Right cardiac atrium (tissue), 5 donors: Measurements from ENCODE around the gene CYGB. TPM values are rescaled to one million over a fixed set of nuclear protein-coding genes. Genes with fewer than 3 reads are reported as not detected.

Experiments
- ATAC-seq, 2 donors: fragments of 200-7000 bp; cut with Tn5 transposase; one replicate each; pipeline versions ENCODE4 v1.8.0 to v1.9.1; 2020; ENCODE audit warnings: moderate library complexity in 2 of 2, mild to moderate bottlenecking in 1 of 2
- DNase-seq, 3 donors: peaks; one replicate each; pipeline ENCODE4 v3.0.0-alpha.2; 2020
- H3K27ac ChIP-seq: one replicate; pipeline ENCODE4 v1.5.1; 2013; ENCODE audit warnings: mild to moderate bottlenecking, low read length, control low read depth, moderate library complexity
- H3K27me3 ChIP-seq: one replicate; pipeline ENCODE4 v1.6.1; 2013; ENCODE audit not compliant: control insufficient read depth, insufficient read depth
- H3K4me1 ChIP-seq: one replicate; pipeline ENCODE4 v1.6.1; 2013; ENCODE audit warnings: low read length; ENCODE audit not compliant: control insufficient read depth, insufficient read depth
- H3K4me3 ChIP-seq: one replicate; pipeline ENCODE4 v1.5.1; 2013; ENCODE audit warnings: low read length, control low read depth
- H3K9me3 ChIP-seq: one replicate; pipeline ENCODE4 v1.6.1; 2013; ENCODE audit warnings: low read length; ENCODE audit not compliant: control insufficient read depth
- WGBS: extraction: QIAGEN DNeasy Blood & Tissue Kit; methylation state at CpG from one replicate; pipeline ENCODE4 v1.1.7; 2013; 5-methylcytosine and 5-hydroxymethylcytosine counted together
- intact Hi-C, 4 donors: fragments of 100-400 bp; cut with DNase I; formaldehyde crosslinking; loops; one replicate each; pipeline versions ENCODE4 v1.11.0 to v1.14.0; 2022 to 2023
- polyA plus RNA-seq: library from polyadenylated mRNA; stranded (reverse); fragments of 200-250 nt; gene quantifications from one replicate; pipeline ENCODE4 v1.2.3, GENCODE V29; 2013
- total RNA-seq, 4 donors: library from RNA; stranded (reverse); fragmentation: NEBNext Ultra II Directional; extraction: Animal tissue kit (Norgen Biotek cat#: 25700); gene quantifications; one replicate each; pipeline ENCODE4 v1.2.1, GENCODE V29; 2021
- donor health status: healthy with polysubstance abuse.
- donor health status: DM: no; HTN: yes; CAD: no.
- donor health status: DM: no; HTN: no; CAD: no.
- donor health status: DM: no; HTN: yes; CAD: no; lungs with severe emphysema.
- donor health status: DM: yes; HTN: yes; CAD: no.

Gene CYGB
- total and polyA plus RNA-seq, 5 donors: 46.6 to 83.9 (median 65.5) TPM

DNA sequence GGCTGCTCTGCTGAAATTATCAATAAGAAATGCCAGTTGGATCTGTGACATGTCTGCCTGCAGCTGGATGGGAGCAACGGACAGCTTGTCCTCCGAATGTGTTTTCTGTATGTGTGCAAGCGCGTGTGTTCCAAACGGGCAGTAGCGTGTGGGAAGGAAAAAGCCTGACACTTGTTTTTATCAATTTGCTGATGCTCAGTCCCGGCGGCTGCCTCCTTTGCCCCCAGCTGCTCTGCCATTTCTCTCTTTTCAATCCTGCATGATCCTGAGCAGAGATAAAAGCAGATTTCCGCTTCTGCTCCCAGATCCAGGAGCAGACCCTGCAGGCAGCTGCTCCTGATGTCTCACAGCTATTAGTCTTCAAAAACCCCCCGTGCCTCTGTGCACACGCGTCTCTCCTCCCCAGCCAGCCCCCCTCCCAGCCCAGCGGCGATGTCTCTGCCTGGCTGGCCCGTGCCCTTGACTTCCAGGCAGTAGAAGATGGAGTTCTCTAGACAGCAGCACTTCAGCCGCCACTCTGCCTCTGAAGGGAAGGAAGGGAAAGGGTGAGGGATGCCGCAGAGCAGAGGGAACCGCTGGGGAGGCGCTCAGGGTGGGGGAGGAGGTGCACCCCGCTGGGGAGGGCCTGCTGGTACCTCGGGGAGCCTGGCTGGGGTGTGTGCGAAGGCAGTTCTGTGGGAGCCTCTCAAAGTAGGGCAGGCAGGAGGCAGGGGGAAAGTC lies 6.5 kb upstream of the CYGB start:
- DNase-seq (peak in 1 of 3 donors; percentile 70), ATAC-seq (peak in 1 of 2 donors; percentile 5)
- H3K27me3 ChIP-seq: no peaks in the 10 kb centered on the region
- intact Hi-C loops: no loop called here
- peaks cover 31% of the 10 kb centered on the region for H3K4me1 ChIP-seq
- no peaks in the 10 kb centered on the region for H3K9me3 ChIP-seq
- 12% methylated on average over 22 of the region's 22 CpGs for WGBS
- H3K4me3 ChIP-seq: no peak overlapping the region
- H3K27ac ChIP-seq: peak overlapping the region; percentile 86

DNA sequence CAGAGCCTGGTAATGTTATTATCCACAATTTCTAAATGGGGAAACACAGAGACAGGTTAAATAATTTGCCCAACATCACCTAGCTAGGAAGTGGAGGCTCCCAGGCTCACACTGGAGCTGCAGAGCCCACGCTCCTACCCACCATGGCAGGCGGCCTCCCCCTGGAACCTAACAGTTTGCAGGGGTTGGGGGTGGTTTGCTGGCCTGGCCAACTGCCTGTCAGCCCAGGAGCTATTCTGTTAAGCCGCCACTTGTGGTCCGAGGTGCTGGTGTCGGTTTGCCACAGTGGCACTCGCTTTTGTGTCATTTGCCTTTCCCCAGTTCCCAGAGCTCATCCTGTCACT lies 5.9 kb upstream of the CYGB start:
- no peak overlapping the region for H3K4me3 ChIP-seq
- intact Hi-C loops: no loop called here
- H3K9me3 ChIP-seq: no peaks in the 10 kb centered on the region
- peak overlapping the region; percentile 86 for H3K27ac ChIP-seq
- H3K4me1 ChIP-seq: peaks cover 31% of the 10 kb centered on the region
- ATAC-seq (no peak), DNase-seq (no peak)
- no peaks in the 10 kb centered on the region for H3K27me3 ChIP-seq
- 42% methylated on average over 6 of the region's 6 CpGs for WGBS

DNA sequence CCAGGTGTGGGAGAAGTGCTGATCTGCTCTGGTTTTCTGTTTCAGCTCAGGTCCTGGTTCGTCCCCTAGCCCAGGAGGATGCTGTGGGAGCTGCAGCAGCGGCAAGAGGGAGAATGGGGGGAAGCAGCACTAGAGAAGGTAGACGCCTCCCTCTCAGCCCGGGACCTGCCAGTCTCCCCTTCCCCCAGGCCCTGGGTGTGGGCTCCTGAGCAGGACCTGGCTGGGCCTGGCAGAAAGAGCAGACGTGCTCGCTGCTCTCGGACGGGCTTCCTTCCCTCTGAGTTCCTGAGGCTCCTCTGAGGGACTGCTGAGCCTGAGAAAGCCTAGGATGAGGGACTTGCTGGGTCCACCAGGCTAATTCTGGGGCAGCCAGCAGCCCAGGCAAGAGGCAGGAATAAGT lies 5.5 kb upstream of the CYGB start:
- DNase-seq (no peak), ATAC-seq (no peak)
- Histone ChIP-seq H3K27ac (peak overlapping the region; percentile 86), H3K9me3 (no peaks in the 10 kb centered on the region), H3K27me3 (no peaks in the 10 kb centered on the region), H3K4me1 (peaks cover 31% of the 10 kb centered on the region), H3K4me3 (no peak overlapping the region)
- WGBS: 64% methylated on average over 8 of the region's 8 CpGs
- intact Hi-C loops: no loop called here

DNA sequence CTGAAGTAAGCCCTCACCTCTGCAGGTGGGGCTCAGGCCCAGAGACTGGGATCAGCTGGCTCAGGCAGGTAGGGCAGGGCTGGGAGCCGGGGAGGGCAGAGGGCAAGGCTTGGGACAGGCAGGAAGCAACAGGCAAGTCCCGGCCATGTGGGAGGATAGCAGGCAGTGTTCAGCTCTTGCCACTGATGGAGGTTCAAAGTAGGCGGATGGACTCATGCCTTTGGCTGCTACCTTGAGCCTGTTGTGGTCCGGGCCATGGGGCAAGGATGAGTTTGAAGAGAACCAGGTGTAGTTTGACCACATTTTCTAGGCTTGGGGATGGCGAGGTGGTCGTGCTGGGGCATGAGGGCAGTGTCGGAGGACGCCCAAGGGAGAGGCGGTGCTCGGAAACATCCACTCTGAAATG lies 5.1 kb upstream of the CYGB start:
- WGBS: 84% methylated on average over 10 of the region's 10 CpGs
- Histone ChIP-seq H3K4me3 (no peak overlapping the region), H3K27ac (no peak overlapping the region), H3K4me1 (peaks cover 31% of the 10 kb centered on the region), H3K9me3 (no peaks in the 10 kb centered on the region), H3K27me3 (no peaks in the 10 kb centered on the region)
- DNase-seq (peak in 1 of 3 donors; percentile 48), ATAC-seq (no peak)
- intact Hi-C loops: no loop called here

DNA sequence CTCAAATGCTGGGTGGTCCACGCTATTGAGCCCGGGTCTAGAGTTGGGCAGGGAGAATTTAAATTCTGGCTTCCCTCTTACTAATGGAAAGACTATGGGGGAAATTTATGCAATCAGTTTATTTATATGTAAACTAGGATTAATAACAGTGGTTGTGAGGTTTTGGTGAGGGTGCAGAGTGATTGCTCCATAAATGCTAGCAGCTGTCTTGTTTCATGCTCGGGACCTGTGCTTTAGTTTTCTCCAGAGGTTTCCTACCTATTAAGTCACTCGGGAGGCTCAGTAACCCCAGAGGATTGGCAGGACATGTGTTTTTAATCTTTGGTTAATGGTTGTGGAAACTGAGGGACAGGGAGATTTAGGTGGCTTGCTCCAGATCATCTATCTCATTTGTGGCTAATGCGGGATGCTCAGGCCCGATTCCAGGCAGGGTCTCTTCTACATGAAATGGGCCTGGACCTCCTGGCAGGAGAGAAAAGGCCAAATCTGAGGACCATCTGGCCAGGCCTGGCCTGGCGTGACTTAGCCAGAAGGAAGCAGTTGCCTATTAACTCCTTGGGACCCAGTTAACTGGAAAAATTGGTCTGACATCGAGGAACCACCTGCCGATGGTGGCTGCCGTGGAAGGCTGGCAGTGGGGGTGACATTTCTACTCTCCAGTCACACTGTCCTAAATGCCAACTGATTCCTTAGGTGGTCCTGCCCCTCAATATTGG lies 4.4 kb upstream of the CYGB start:
- intact Hi-C loops: no loop called here
- H3K4me1 ChIP-seq: peaks cover 28% of the 10 kb centered on the region
- 79% methylated on average over 10 of the region's 10 CpGs for WGBS

DNA sequence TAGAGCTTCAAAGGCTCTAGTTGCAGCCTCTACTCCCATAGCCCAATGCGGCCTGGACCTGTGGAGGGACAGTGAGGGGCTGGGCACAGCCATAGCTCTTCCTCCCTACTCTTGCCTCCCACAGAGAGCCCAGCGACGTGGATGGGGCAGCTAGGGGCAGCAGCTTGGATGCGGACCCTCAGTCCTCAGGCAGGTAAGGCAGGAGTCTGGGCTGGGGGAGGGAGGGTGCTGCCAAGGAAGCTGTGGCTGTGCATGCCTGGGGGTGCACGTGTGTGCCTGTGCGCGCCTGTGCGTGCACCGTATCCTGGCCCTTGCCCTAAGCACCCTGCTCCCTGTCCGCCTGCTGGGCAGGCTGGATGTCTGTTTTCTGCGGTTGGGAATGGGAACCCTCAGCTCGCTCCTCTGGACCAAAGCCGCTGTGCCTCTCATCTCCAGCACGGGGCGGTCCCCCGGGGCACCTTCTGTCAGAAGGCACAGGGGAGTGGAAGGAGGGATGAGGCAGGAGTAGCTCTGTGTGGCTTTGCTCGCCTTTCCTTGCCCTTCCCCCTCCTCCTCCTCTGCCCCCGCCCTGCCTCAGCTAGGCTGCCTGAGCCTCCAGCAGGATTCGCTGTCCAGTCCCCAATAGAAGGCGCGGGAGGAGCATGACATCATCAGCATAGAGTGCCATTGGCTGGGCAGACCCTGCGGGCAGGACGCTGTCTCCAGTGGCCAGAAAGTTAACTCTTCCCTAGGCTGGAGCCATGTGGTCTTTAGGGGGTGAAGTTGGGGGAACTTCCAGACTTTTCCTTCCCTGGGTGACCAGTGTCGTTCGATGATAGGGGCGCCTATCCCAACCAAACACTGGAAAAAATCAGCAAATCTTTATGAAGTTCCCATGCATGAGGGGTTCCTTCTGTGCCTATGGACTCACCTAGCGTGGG lies 3.1 kb upstream of the CYGB start:
- Histone ChIP-seq H3K9me3 (no peaks in the 10 kb centered on the region), H3K4me3 (peak overlapping the region; percentile 39), H3K27ac (peak overlapping the region; percentile 79), H3K4me1 (peaks cover 23% of the 10 kb centered on the region), H3K27me3 (no peaks in the 10 kb centered on the region)
- intact Hi-C loops: no loop called here
- ATAC-seq (peak; percentile 92 to 94), DNase-seq (peak; percentile 96 to 97 (median 96))
- 5% methylated on average over 27 of the region's 27 CpGs for WGBS

More for the DNA sequence above, 4.4 kb upstream of the CYGB start:
- Histone ChIP-seq H3K27ac (no peak overlapping the region), H3K9me3 (no peaks in the 10 kb centered on the region), H3K27me3 (no peaks in the 10 kb centered on the region), H3K4me3 (no peak overlapping the region)
- no peak for ATAC-seq
- peak in 1 of 3 donors; percentile 9 for DNase-seq

DNA sequence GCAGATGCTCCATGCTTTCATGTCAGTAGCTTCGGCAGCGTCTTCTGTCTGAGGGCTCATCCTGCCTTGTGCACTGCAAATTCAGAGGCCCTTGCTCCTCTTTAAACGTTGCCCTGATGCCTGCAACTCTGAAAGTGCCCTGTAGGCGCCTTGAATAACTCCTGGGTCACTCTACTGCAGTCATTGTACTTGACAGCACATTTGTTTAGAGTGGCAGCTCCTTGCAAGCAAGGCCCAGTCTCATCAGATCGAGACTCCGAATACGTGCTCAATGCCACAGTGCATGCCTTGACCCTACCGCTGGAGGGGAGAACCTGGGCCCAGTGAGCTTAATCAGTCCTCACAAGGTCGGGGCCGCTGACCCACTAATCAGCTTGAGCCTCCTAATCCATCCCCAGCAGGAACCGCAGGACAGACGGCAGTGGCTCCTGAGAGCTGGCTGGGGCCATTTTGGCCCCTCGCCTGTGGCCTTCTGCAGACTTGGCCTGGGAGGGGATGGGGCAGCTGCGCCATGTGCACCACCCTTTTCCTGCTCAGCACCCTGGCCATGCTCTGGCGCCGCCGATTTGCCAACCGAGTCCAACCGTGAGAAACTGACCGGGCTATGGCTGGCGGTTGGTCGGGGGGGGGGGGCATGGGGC lies 2.2 kb upstream of the CYGB start, which contains the start of gene PRCD:
TSS of gene PRCD (plus strand) at position 414 of the 641 bp plus-strand sequence. CDS start at position 512, 98 bp downstream.
- 70% methylated on average over 22 of the region's 22 CpGs for WGBS
- intact Hi-C loops: no loop called here
- peaks cover 17% of the 10 kb centered on the region for H3K4me1 ChIP-seq

DNA sequence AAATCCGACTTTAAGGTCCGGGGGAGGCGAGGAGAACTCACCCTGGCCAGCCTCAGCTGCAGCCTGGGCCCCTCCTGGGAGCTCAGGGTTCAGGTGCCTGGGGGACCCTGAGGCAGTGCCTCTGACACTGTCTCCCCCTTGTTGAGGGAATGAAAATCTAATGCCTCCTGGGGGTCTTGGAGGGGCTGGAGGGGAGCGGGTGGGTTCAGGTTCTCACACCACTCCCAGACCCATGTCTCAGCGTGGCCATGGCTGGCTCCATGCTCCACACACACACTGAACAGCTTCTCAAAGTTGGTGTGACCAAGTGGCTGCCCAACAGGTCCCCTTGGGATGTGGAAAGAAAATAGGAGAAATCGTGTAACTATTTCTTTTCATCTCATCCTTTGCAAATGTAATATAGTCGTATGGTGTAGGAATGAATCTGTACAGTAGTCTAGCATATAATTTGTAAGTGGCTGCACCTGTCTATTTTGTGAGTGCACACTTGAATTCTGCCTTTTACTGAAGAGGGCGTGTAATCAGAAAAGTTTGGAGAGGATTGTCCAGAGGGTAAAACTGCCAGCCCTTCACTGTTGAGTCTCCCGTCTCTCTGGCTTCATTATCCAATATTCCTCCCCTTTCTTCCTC lies 1.5 kb upstream of the CYGB start:
- DNase-seq (peak in 2 of 3 donors; percentile 50 to 56), ATAC-seq (no peak)
- Histone ChIP-seq H3K27ac (peak overlapping the region; percentile 37), H3K4me3 (no peak overlapping the region), H3K27me3 (no peaks in the 10 kb centered on the region), H3K9me3 (no peaks in the 10 kb centered on the region), H3K4me1 (peaks cover 10% of the 10 kb centered on the region)
- 73% methylated on average over 9 of the region's 9 CpGs for WGBS
- intact Hi-C loops: no loop called here

More for the DNA sequence above, 2.2 kb upstream of the CYGB start, which contains the start of gene PRCD:
- ATAC-seq (no peak), DNase-seq (peak; percentile 25 to 70 (median 63))
- peak within 1 kb of the TSS; percentile 39 for H3K4me3 ChIP-seq
- no peaks in the 10 kb centered on the region for H3K27me3 ChIP-seq
- H3K9me3 ChIP-seq: no peaks in the 10 kb centered on the region
- peak within 1 kb of the TSS; percentile 79 for H3K27ac ChIP-seq

DNA sequence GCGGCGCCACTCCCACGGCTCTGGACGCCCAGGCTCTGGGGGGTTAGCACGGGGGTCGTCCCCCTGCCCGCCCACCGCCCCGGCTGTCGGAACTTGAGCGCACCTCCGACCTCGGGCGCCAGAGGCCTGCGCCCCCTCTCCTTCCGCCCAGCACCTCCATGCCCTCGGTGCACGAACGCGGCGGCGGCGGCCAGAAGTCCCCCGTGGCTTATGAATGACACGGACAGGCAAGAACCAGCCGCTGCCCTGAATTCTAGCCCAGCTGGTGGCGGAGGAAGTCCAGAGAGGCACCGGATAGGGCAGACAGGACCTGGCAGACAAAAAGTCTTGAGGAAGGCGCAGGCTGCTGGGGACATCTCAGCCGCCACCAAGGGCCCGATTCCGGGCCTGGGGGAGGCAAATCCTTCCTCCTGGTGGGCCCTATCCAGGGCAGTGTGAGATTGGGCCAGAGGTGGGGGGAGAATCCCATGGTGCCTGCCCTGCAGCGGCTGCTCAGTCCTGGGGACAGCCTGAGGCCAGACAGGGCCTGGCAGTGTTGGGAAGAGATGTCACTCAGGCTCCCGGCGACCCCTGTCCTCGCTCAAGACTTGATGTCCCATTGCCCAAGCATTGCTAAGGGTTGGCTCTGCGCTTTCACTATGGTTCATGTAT lies 897 bp upstream of the CYGB start:
- peak; percentile 48 to 77 (median 75) for DNase-seq
- Histone ChIP-seq H3K9me3 (no peaks in the 10 kb centered on the region), H3K27ac (peak overlapping the region; percentile 68), H3K4me3 (peak overlapping the region; percentile 70), H3K27me3 (no peaks in the 10 kb centered on the region), H3K4me1 (peaks cover 4% of the 10 kb centered on the region)
- no peak for ATAC-seq
- intact Hi-C loops: no loop called here
- 22% methylated on average over 37 of the region's 37 CpGs for whole genome bisulfite sequencing

DNA sequence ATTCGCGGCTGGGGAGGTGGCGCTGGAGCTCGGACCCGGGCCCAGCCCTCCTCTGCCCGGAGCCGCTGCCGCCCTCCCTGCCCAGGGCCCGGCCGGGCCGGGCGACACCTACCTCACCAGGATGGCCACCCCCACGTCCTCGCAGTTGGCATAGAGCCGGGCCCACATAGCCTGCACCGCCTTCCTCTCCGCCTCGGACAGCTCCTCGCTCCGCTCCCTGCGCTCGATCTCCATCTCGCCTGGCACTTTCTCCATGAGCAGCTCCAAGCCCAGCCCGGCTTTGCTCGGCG lies 276 bp downstream of the CYGB start:
- 6% methylated on average over 26 of the region's 26 CpGs for WGBS
- ATAC-seq: peak in 1 of 2 donors; percentile 8
- DNase-seq: peak; percentile 75 to 89 (median 87)
- peak overlapping the region; percentile 72 for H3K27ac ChIP-seq
- H3K4me1 ChIP-seq: peaks cover 3% of the 10 kb centered on the region
- H3K27me3 ChIP-seq: no peaks in the 10 kb centered on the region
- peak overlapping the region; percentile 70 for H3K4me3 ChIP-seq
- intact Hi-C loops: no loop called here
- no peaks in the 10 kb centered on the region for H3K9me3 ChIP-seq
